ENCODE data around the gene SIL1.
A peak's percentile ranks its signal among the peaks of the same experiment; 100 is the strongest.
"Not testable (repeated sequence)": the region's sequence is repeated elsewhere in the genome, so short reads cannot be mapped to it uniquely, and the experiment has no call there.

The SIL1 gene

DNA sequence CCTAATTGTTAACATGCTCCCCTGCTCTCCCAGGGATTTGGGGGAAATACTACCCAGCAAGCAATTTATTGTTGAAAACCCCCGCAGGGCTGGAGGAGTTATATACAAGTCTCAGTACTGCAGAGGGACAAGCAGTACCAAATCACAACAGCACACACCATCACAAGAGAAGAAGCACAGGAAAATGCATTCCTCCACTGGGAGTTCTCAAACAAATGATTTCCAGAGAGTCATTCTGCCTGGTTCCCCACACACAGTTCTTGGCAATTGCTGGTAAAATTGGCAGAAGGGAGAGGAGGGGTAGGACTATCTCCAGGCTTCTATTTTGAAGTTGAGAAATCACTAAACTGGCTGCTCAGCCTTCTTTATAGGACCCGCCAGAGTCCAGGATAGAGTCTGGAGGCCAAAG lies 16.8 kb downstream of the SIL1 start:
- no peak overlapping the region for H4K8ac ChIP-seq (ENCODE audit: low read length)

DNA sequence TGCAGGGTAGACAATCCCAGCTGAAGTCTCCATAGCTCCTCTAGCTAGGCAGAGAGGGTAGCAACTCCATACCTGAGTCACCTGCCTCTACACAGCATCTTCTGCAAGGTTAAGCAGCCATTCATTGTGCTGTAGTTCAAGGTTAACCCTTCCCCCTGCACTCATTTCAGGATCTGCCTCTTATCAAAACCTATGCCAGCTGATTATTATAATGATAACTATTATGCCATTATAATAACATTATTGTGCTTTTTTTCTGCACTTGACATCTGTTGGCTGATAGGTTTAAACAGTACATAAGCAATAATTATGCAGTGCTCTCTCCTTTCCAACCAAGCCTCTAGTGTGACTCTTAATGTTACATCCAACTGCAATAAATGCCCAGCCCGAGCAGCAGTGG lies 17.3 kb downstream of the SIL1 start:
- Histone ChIP-seq H4K8ac (ENCODE audit: low read length) (no peak overlapping the region), H3K27ac (ENCODE audit: low read length, poor library complexity, severe bottlenecking) (no peak overlapping the region), H2AFZ (ENCODE audit: low read depth, low read length) (no peak overlapping the region), H3K23ac (ENCODE audit: low read length in 2 of 2) (no peak overlapping the region), H3K9me3 (ENCODE audit: control insufficient read depth, low read length) (no peaks in the 10 kb centered on the region), H3K14ac (ENCODE audit: low read length in 2 of 2) (no peak overlapping the region), H2BK12ac (ENCODE audit: low read length in 2 of 2) (no peak overlapping the region), H2AK5ac (ENCODE audit: low read length, severe bottlenecking) (no peak overlapping the region), H4K91ac (ENCODE audit: low read length) (no peak overlapping the region), H3K18ac (ENCODE audit: low read depth in 1 of 2, low read length in 2 of 2) (no peak overlapping the region), H3K9ac (ENCODE audit: low read length) (peak overlapping the region; percentile 21), H2BK120ac (ENCODE audit: low read depth, low read length) (no peak overlapping the region), H3K27me3 (ENCODE audit: control insufficient read depth in 1 of 2, insufficient read depth in 1 of 2, low read length in 2 of 2) (no peaks in the 10 kb centered on the region), H2BK15ac (ENCODE audit: low read depth, poor library complexity, severe bottlenecking) (no peak overlapping the region), H3K79me1 (replicated peaks; ENCODE audit: low read length, poor library complexity, severe bottlenecking) (peaks cover 36% of the 10 kb centered on the region), H3K4ac (ENCODE audit: low read depth in 1 of 2, low read length in 2 of 2) (no peak overlapping the region), H3K4me1 (ENCODE audit: control insufficient read depth, insufficient read depth, low read depth, low read length) (peaks cover 7% of the 10 kb centered on the region), H3K4me2 (ENCODE audit: low read length, poor library complexity, severe bottlenecking) (no peak overlapping the region), H3K4me3 (ENCODE audit: insufficient read depth in 1 of 2, low read depth in 1 of 2, low read length in 2 of 2) (peak overlapping the region in 1 of 2 experiments; percentile 16), H3K36me3 (ENCODE audit: control insufficient read depth in 1 of 2, insufficient read depth in 2 of 2, low read depth in 1 of 2, low read length in 2 of 2) (peaks cover 0 to 3% of the 10 kb centered on the region in 2 experiments), H2BK5ac (ENCODE audit: low read depth, low read length, poor library complexity, severe bottlenecking) (no peak overlapping the region)
- WGBS, result 81% methylated on average over 1 of the region's 1 CpG
- DNase-seq, result no peak

More for the DNA sequence above, 16.8 kb downstream of the SIL1 start:
- H3K4me3 ChIP-seq (ENCODE audit: insufficient read depth in 1 of 2, low read depth in 1 of 2, low read length in 2 of 2), result peak overlapping the region in 1 of 2 experiments; percentile 16
- H3K9ac ChIP-seq (ENCODE audit: low read length), result peak overlapping the region; percentile 21
- H2BK15ac ChIP-seq (ENCODE audit: low read depth, poor library complexity, severe bottlenecking), result no peak overlapping the region
- no peak overlapping the region for H2AK5ac ChIP-seq (ENCODE audit: low read length, severe bottlenecking)
- H3K27me3 ChIP-seq (ENCODE audit: control insufficient read depth in 1 of 2, insufficient read depth in 1 of 2, low read length in 2 of 2), result no peaks in the 10 kb centered on the region
- no peak overlapping the region for H3K4ac ChIP-seq (ENCODE audit: low read depth in 1 of 2, low read length in 2 of 2)
- H3K23ac ChIP-seq (ENCODE audit: low read length in 2 of 2), result no peak overlapping the region
- no peak overlapping the region for H3K18ac ChIP-seq (ENCODE audit: low read depth in 1 of 2, low read length in 2 of 2)
- no peak overlapping the region for H2BK120ac ChIP-seq (ENCODE audit: low read depth, low read length)
- H3K36me3 ChIP-seq (ENCODE audit: control insufficient read depth in 1 of 2, insufficient read depth in 2 of 2, low read depth in 1 of 2, low read length in 2 of 2), result peaks cover 0 to 3% of the 10 kb centered on the region in 2 experiments
- no peak overlapping the region for H4K91ac ChIP-seq (ENCODE audit: low read length)
- H3K4me2 ChIP-seq (ENCODE audit: low read length, poor library complexity, severe bottlenecking), result no peak overlapping the region
- H3K14ac ChIP-seq (ENCODE audit: low read length in 2 of 2), result no peak overlapping the region
- DNase-seq, result no peak
- H3K4me1 ChIP-seq (ENCODE audit: control insufficient read depth, insufficient read depth, low read depth, low read length), result peaks cover 7% of the 10 kb centered on the region
- H3K27ac ChIP-seq (ENCODE audit: low read length, poor library complexity, severe bottlenecking), result no peak overlapping the region
- no peak overlapping the region for H2BK12ac ChIP-seq (ENCODE audit: low read length in 2 of 2)
- 100% methylated on average over 1 of the region's 2 CpGs for WGBS
- H2BK5ac ChIP-seq (ENCODE audit: low read depth, low read length, poor library complexity, severe bottlenecking), result no peak overlapping the region
- H3K9me3 ChIP-seq (ENCODE audit: control insufficient read depth, low read length), result no peaks in the 10 kb centered on the region
- peaks cover 37% of the 10 kb centered on the region for H3K79me1 ChIP-seq (replicated peaks; ENCODE audit: low read length, poor library complexity, severe bottlenecking)
- no peak overlapping the region for H2AFZ ChIP-seq (ENCODE audit: low read depth, low read length)

DNA sequence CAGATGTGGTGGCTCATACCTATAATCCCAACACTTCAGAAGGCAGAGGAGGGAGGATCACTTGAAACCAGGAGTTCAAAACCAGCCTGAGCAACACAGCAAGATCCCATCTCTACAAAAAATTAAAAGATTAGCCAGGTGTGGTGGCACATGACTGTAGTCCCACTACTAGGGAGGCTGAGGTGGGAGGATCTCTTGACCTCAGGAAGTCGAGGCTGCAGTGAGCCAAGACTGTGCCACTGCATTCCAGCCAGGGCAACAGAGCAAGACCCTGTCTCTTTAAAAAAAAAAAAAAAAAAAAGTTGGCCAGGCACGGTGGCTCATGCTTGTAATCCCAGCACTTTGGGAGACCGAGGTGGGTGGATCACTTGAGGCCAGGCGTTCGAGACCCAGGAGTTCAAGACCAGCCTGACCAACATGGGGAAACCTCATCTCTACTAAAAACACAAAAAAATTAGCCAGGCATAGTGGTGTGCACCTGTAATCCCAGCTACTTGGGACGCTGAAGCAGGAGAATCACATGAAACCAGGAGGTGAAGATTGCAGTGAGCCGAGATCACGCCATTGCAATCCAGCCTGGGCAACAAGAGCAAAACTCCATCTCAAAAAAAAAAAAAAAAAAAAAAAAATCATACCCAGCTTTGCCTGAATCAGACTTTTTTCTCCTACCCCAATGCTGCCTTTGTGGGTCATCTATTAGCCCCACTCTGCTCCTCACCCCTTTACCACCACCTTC lies 18.2 kb downstream of the SIL1 start:
- not testable (repeated sequence) for H3K4me3 ChIP-seq (ENCODE audit: insufficient read depth in 1 of 2, low read depth in 1 of 2, low read length in 2 of 2); H4K8ac ChIP-seq (ENCODE audit: low read length); H2BK12ac ChIP-seq (ENCODE audit: low read length in 2 of 2); H3K36me3 ChIP-seq (ENCODE audit: control insufficient read depth in 1 of 2, insufficient read depth in 2 of 2, low read depth in 1 of 2, low read length in 2 of 2); H3K4me2 ChIP-seq (ENCODE audit: low read length, poor library complexity, severe bottlenecking); H3K4me1 ChIP-seq (ENCODE audit: control insufficient read depth, insufficient read depth, low read depth, low read length); H3K14ac ChIP-seq (ENCODE audit: low read length in 2 of 2); H2AFZ ChIP-seq (ENCODE audit: low read depth, low read length); H3K9me3 ChIP-seq (ENCODE audit: control insufficient read depth, low read length); H2BK15ac ChIP-seq (ENCODE audit: low read depth, poor library complexity, severe bottlenecking); H4K91ac ChIP-seq (ENCODE audit: low read length); H3K4ac ChIP-seq (ENCODE audit: low read depth in 1 of 2, low read length in 2 of 2); H3K27ac ChIP-seq (ENCODE audit: low read length, poor library complexity, severe bottlenecking); H2BK5ac ChIP-seq (ENCODE audit: low read depth, low read length, poor library complexity, severe bottlenecking); DNase-seq; H2BK120ac ChIP-seq (ENCODE audit: low read depth, low read length); H3K23ac ChIP-seq (ENCODE audit: low read length in 2 of 2); H3K9ac ChIP-seq (ENCODE audit: low read length); H3K27me3 ChIP-seq (ENCODE audit: control insufficient read depth in 1 of 2, insufficient read depth in 1 of 2, low read length in 2 of 2); H3K18ac ChIP-seq (ENCODE audit: low read depth in 1 of 2, low read length in 2 of 2); H2AK5ac ChIP-seq (ENCODE audit: low read length, severe bottlenecking)
- WGBS, result 92% methylated on average over 8 of the region's 8 CpGs
- peaks cover 35% of the 10 kb centered on the region for H3K79me1 ChIP-seq (replicated peaks; ENCODE audit: low read length, poor library complexity, severe bottlenecking)

DNA sequence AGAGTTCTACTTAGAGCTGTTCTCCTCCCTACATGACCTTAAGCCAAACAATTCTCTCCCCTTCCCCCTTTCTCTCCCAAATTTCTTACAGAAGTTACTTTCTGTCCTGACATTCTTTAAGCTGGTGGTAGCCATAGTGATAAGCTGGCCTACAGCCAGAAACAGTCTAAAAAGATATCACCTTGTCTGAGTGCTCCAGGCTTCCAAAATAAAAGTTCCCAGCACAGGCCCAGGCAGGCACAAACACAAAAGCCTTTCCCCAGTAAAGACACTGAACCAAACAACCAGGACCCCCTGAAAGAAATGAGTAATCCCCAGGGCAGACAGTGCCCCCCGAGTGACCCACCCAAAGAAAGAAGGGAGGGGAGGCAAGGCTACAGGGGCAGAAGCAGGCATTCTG lies 19.2 kb downstream of the SIL1 start:
- Histone ChIP-seq H2BK15ac (ENCODE audit: low read depth, poor library complexity, severe bottlenecking) (peak overlapping the region; percentile 32), H3K4me2 (ENCODE audit: low read length, poor library complexity, severe bottlenecking) (no peak overlapping the region), H2BK12ac (ENCODE audit: low read length in 2 of 2) (no peak overlapping the region), H3K18ac (ENCODE audit: low read depth in 1 of 2, low read length in 2 of 2) (no peak overlapping the region), H2AK5ac (ENCODE audit: low read length, severe bottlenecking) (peak overlapping the region; percentile 57), H3K36me3 (ENCODE audit: control insufficient read depth in 1 of 2, insufficient read depth in 2 of 2, low read depth in 1 of 2, low read length in 2 of 2) (no peaks in the 10 kb centered on the region), H3K4ac (ENCODE audit: low read depth in 1 of 2, low read length in 2 of 2) (no peak overlapping the region), H3K9ac (ENCODE audit: low read length) (peak overlapping the region; percentile 53), H3K9me3 (ENCODE audit: control insufficient read depth, low read length) (no peaks in the 10 kb centered on the region), H2BK5ac (ENCODE audit: low read depth, low read length, poor library complexity, severe bottlenecking) (no peak overlapping the region), H3K14ac (ENCODE audit: low read length in 2 of 2) (no peak overlapping the region), H2AFZ (ENCODE audit: low read depth, low read length) (no peak overlapping the region), H3K27me3 (ENCODE audit: control insufficient read depth in 1 of 2, insufficient read depth in 1 of 2, low read length in 2 of 2) (no peaks in the 10 kb centered on the region), H3K4me3 (ENCODE audit: insufficient read depth in 1 of 2, low read depth in 1 of 2, low read length in 2 of 2) (no peak overlapping the region), H4K8ac (ENCODE audit: low read length) (no peak overlapping the region), H3K4me1 (ENCODE audit: control insufficient read depth, insufficient read depth, low read depth, low read length) (peaks cover 7% of the 10 kb centered on the region), H3K27ac (ENCODE audit: low read length, poor library complexity, severe bottlenecking) (no peak overlapping the region), H2BK120ac (ENCODE audit: low read depth, low read length) (no peak overlapping the region), H3K23ac (ENCODE audit: low read length in 2 of 2) (no peak overlapping the region), H4K91ac (ENCODE audit: low read length) (no peak overlapping the region), H3K79me1 (replicated peaks; ENCODE audit: low read length, poor library complexity, severe bottlenecking) (peaks cover 37% of the 10 kb centered on the region)
- 64% methylated on average over 1 of the region's 1 CpG for WGBS
- no peak for DNase-seq

Data from mesenchymal stem cell (in vitro differentiated cells and primary cell).